H1 (cell line): ENCODE data around the gene CIB4. TPM values are rescaled to one million over a fixed set of nuclear protein-coding genes. Genes with fewer than 3 reads are reported as not detected.

Experiments used
- BACH1 ChIP-seq: IDR thresholded peaks from 2 replicates; pipeline ENCODE4 v1.6.1; 2012; ENCODE audit warnings: low read length, improper control_type of control experiment
- EGR1 ChIP-seq: IDR thresholded peaks from 2 replicates; pipeline ENCODE4 v1.6.1; 2011; ENCODE audit warnings: low read depth, low read length, borderline replicate concordance
- polyA plus RNA-seq, 7 experiments: library from polyadenylated mRNA; depleted of rRNA in 3 of 7; stranded (reverse) in 5 of 7; unstranded in 2 of 7; fragments of >200 nt in 5 of 7; fragments of 200-250 nt in 2 of 7; gene quantifications; 1 replicate in 5 of 7; 2 replicates in 1 of 7; 4 replicates in 1 of 7; pipeline versions ENCODE4 v1.2.1 to v1.2.3, GENCODE V29; 2011 to 2013; ENCODE audit warnings: missing spikeins in 2 of 7, mixed read lengths in 2 of 7
- total RNA-seq: library from RNA; stranded (reverse); fragmentation: NEBNext Ultra II Directional; extraction: Animal tissue kit (Norgen Biotek cat#: 25700); gene quantifications from 2 replicates; pipeline ENCODE4 v1.2.1, GENCODE V29; 2021

CIB4 gene
- total and polyA plus RNA-seq, 2 of the 8 experiments (the other 6 are each of a cell fraction or from before 2014, with no cell fraction given), result not detected

DNA sequence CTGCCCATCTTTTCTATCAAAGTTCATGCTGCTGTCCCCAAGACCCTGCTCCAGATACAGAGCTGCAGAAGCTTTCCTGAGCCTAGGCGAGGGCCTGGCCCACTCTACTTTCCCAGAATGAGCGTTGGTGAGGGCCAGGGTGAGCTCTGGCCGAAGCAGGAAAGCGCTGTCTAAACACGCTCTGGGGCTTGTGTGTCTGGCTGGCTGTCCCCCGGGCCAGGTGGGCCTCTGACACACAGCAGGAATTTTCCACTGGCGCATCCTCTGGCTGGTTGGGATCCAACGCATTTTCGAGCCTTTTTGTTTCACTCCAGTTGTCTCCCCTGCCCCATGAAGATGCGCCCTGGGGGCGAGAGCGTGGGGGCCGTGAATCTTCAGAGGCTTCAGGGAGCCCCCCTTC lies 33.6 kb upstream of the CIB4 start (continued):
- TF ChIP-seq EGR1 (no peak), BACH1 (no peak)
